Kidney (tissue), 14 donors: ENCODE data around the gene KIAA1755. TPM values are rescaled to one million over a fixed set of nuclear protein-coding genes. Genes with fewer than 3 reads are reported as not detected.

ENCODE experiments used
- DNase-seq, 5 donors: peaks; one replicate each; pipeline ENCODE4 v3.0.0-alpha.2; 2013 to 2020
- FAIRE-seq: peaks from 2 replicates; lab custom pipeline; 2012; peaks lifted over from hg19 to GRCh38; lab: Jason Lieb, UNC
- H3K27ac ChIP-seq, 2 donors: one replicate each; pipeline ENCODE4 v1.7.0; 2013; ENCODE audit warnings: low read depth in 2 of 2, low read length in 2 of 2, inconsistent platforms in 1 of 2
- H3K27me3 ChIP-seq: one replicate; pipeline ENCODE4 v1.7.1; 2013; ENCODE audit warnings: low read length, inconsistent platforms; ENCODE audit not compliant: control insufficient read depth, insufficient read depth
- H3K36me3 ChIP-seq, 3 donors: one replicate each; pipeline versions ENCODE4 v1.7.0 to v1.7.1; 2013; ENCODE audit warnings: low read length in 3 of 3, control low read depth in 1 of 3, inconsistent platforms in 1 of 3; ENCODE audit not compliant: insufficient read depth in 3 of 3, control insufficient read depth in 2 of 3
- H3K4me1 ChIP-seq, 3 donors: one replicate each; pipeline versions ENCODE4 v1.7.0 to v1.7.1; 2013; ENCODE audit warnings: low read length in 3 of 3, inconsistent platforms in 1 of 3, low read depth in 1 of 3; ENCODE audit not compliant: control insufficient read depth in 2 of 3, insufficient read depth in 2 of 3
- H3K4me3 ChIP-seq, 3 donors: one replicate each; pipeline versions ENCODE4 v1.7.0 to v1.8.1; 2013; ENCODE audit warnings: low read length in 3 of 3, control low read depth in 1 of 3, inconsistent platforms in 1 of 3
- H3K9ac ChIP-seq, 3 donors: one replicate each; pipeline versions ENCODE4 v1.7.0 to v1.7.1; 2013; ENCODE audit warnings: low read length in 3 of 3, control low read depth in 1 of 3, inconsistent platforms in 1 of 3
- H3K9me3 ChIP-seq, 3 donors: one replicate each; pipeline versions ENCODE4 v1.7.0 to v1.7.1; 2013; ENCODE audit warnings: low read length in 3 of 3, control low read depth in 1 of 3, inconsistent platforms in 1 of 3; ENCODE audit not compliant: control insufficient read depth in 2 of 3, insufficient read depth in 1 of 3
- intact Hi-C: fragments of 100-400 bp; cut with DNase I; formaldehyde crosslinking; loops from one replicate; pipeline ENCODE4 v1.11.1; 2022
- polyA plus RNA-seq: library from polyadenylated mRNA; stranded (reverse); fragments of 350-450 nt; fragmentation: Illumina TruSeq; extraction: RNeasy Lipid Tissue Mini Kit (QIAGEN cat#74804); gene quantifications from one replicate; pipeline ENCODE4 v1.2.3, GENCODE V29; 2014; ENCODE audit warnings: low read depth, low replicate concordance; ENCODE audit not compliant: insufficient read depth
- total RNA-seq: library from RNA; stranded (reverse); fragmentation: NEBNext Ultra II Directional; extraction: Animal tissue kit (Norgen Biotek cat#: 25700); gene quantifications from one replicate; pipeline ENCODE4 v1.2.1, GENCODE V29; 2021
- TF ChIP-seq, protein P1 (sequence below): IDR thresholded peaks from 3 replicates; pipeline ENCODE4 v1.5.1; 2012; ENCODE audit warnings: mild to moderate bottlenecking, moderate library complexity, borderline replicate concordance; ENCODE audit not compliant: insufficient read depth; ENCODE audit errors: extremely low read depth
- donor health status: control.
- donor health status: control.
- donor health status: control.
- donor health status: control.
- donor health status: control.
- donor health status: DM: yes; HTN: yes; CAD: no.
- donor health status: Normal renal cell carcinoma (clear cell type).

The KIAA1755 gene
- total and polyA plus RNA-seq, 2 donors from 2014 or later = 1.5 to 5.1 TPM

- FAIRE-seq (no peak), DNase-seq (no peak)
- H3K27ac ChIP-seq = no peak overlapping the region
- TF ChIP-seq, protein P1, sequence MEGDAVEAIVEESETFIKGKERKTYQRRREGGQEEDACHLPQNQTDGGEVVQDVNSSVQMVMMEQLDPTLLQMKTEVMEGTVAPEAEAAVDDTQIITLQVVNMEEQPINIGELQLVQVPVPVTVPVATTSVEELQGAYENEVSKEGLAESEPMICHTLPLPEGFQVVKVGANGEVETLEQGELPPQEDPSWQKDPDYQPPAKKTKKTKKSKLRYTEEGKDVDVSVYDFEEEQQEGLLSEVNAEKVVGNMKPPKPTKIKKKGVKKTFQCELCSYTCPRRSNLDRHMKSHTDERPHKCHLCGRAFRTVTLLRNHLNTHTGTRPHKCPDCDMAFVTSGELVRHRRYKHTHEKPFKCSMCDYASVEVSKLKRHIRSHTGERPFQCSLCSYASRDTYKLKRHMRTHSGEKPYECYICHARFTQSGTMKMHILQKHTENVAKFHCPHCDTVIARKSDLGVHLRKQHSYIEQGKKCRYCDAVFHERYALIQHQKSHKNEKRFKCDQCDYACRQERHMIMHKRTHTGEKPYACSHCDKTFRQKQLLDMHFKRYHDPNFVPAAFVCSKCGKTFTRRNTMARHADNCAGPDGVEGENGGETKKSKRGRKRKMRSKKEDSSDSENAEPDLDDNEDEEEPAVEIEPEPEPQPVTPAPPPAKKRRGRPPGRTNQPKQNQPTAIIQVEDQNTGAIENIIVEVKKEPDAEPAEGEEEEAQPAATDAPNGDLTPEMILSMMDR = no peak
- no peaks in the 10 kb centered on the region for H3K4me1 ChIP-seq
- H3K27me3 ChIP-seq = no peaks in the 10 kb centered on the region
- intact Hi-C loops = loop anchor here (5.0 kb wide), 1 partner anchor 91 kb away; no protein-coding TSS in a partner anchor
- no peaks in the 10 kb centered on the region for H3K36me3 ChIP-seq
- no peak overlapping the region for H3K4me3 ChIP-seq
- H3K9me3 ChIP-seq = no peaks in the 10 kb centered on the region
- H3K9ac ChIP-seq = no peak overlapping the region
Measured at GRCh38 chr20:38230957-38231526, 29.5 kb downstream of the KIAA1755 start.

DNA sequence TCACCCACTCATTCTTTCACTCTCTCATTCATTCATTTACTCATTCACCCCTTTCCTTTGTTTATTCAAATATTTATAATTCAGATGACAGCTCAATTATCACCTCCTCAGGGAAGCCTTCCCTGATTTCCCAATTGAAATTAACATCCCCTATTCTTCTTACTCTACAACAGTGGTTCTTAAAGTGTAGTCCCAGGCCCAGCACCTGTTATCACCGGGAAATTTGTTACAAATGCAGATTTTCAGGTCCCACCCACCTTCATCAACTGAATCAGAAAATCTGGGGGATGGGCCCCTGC, 30.3 kb downstream of the KIAA1755 start:
- DNase-seq (no peak), FAIRE-seq (no peak)
- H3K9ac ChIP-seq = no peak overlapping the region
- H3K27me3 ChIP-seq = no peaks in the 10 kb centered on the region
- TF ChIP-seq, protein P1 = no peak
- H3K9me3 ChIP-seq = no peaks in the 10 kb centered on the region
- no peak overlapping the region for H3K4me3 ChIP-seq
- H3K4me1 ChIP-seq = no peaks in the 10 kb centered on the region
- H3K36me3 ChIP-seq = no peaks in the 10 kb centered on the region
- no peak overlapping the region for H3K27ac ChIP-seq
- intact Hi-C loops = loop anchor here (5.0 kb wide), 1 partner anchor 92 kb away; no protein-coding TSS in a partner anchor

GRCh38 chr20:38229376-38230252, 30.9 kb downstream of the KIAA1755 start:
- intact Hi-C loops = loop anchor here (5.0 kb wide), 1 partner anchor 93 kb away; no protein-coding TSS in a partner anchor
- TF ChIP-seq, protein P1 = peak; percentile 33
- no peak overlapping the region for H3K27ac ChIP-seq
- H3K9me3 ChIP-seq = no peaks in the 10 kb centered on the region
- DNase-seq (no peak), FAIRE-seq (no peak)
- no peak overlapping the region for H3K9ac ChIP-seq
- H3K36me3 ChIP-seq = no peaks in the 10 kb centered on the region
- no peaks in the 10 kb centered on the region for H3K4me1 ChIP-seq
- no peaks in the 10 kb centered on the region for H3K27me3 ChIP-seq
- no peak overlapping the region for H3K4me3 ChIP-seq
